SK-N-SH (cell line): ENCODE measurements around the gene APC2. TPM values are rescaled to one million over a fixed set of nuclear protein-coding genes. Genes with fewer than 3 reads are reported as not detected.

ENCODE experiments used
- CTCF ChIA-PET: fragments of 300-600, 350-600 bp; formaldehyde crosslinking; extraction: SDS; loops from one replicate; lab custom pipeline; 2021; lab: Yijun Ruan, JAX
- POLR2A ChIA-PET: fragments of 350-600 bp; sonication (Branson Sonifier 250); formaldehyde crosslinking; extraction: SDS; loops from one replicate; lab custom pipeline; 2020; ENCODE audit warnings: antibody characterized with exemption, inconsistent platforms; lab: Yijun Ruan, JAX
- DNase-seq: peaks from one replicate; pipeline ENCODE4 v3.0.0; 2012
- H2AFZ ChIP-seq: fragments of 200-600 bp; sonication (generic); 2 replicates; pipeline ENCODE4 v1.8.1; 2016; ENCODE audit warnings: antibody characterized with exemption, mild to moderate bottlenecking, low read depth
- H3F3A ChIP-seq: fragments of 200-600 bp; sonication (generic); replicated peaks from 2 replicates; pipeline ENCODE3; 2016; ENCODE audit warnings: antibody characterized with exemption, mild to moderate bottlenecking; ENCODE audit not compliant: insufficient read depth
- H3K27ac ChIP-seq, 2 experiments: fragments of 200-500 bp in 1 of 2; fragments of 200-600 bp in 1 of 2; sonication (Bioruptor generic) in 1 of 2; sonication (generic), shearing (Covaris generic) in 1 of 2; 2 replicates each; pipeline versions ENCODE4 v1.5.1 to v1.6.1; 2014 to 2016; ENCODE audit warnings: low read depth in 2 of 2, inconsistent platforms in 1 of 2, low read length in 1 of 2, mild to moderate bottlenecking in 1 of 2, mixed read lengths in 1 of 2
- H3K27me3 ChIP-seq: fragments of 200-600 bp; sonication (generic), shearing (Covaris generic); 2 replicates; pipeline ENCODE4 v1.6.1; 2016; ENCODE audit warnings: mixed run types; ENCODE audit not compliant: insufficient read depth
- H3K36me3 ChIP-seq, 2 experiments: fragments of 200-500 bp in 1 of 2; fragments of 200-600 bp in 1 of 2; sonication (Bioruptor generic) in 1 of 2; sonication (generic) in 1 of 2; replicated peaks in 1 of 2; 2 replicates each; pipeline versions ENCODE3 to v1.5.1; 2014 to 2016; ENCODE audit warnings: low read length in 1 of 2, mild to moderate bottlenecking in 1 of 2; ENCODE audit not compliant: insufficient read depth in 2 of 2, control insufficient read depth in 1 of 2
- H3K4me1 ChIP-seq, 2 experiments: fragments of 200-500 bp in 1 of 2; fragments of 200-600 bp in 1 of 2; sonication (Bioruptor generic) in 1 of 2; sonication (generic), shearing (Covaris generic) in 1 of 2; 2 replicates each; pipeline versions ENCODE4 v1.5.1 to v1.6.1; 2014 to 2016; ENCODE audit warnings: low read depth in 1 of 2, low read length in 1 of 2, mixed run types in 1 of 2; ENCODE audit not compliant: insufficient read depth in 2 of 2, control insufficient read depth in 1 of 2
- H3K4me2 ChIP-seq: fragments of 200-600 bp; sonication (generic), shearing (Covaris generic); 2 replicates; pipeline ENCODE4 v1.6.1; 2017; ENCODE audit warnings: mixed run types
- H3K4me3 ChIP-seq, 2 experiments: fragments of 200-500 bp in 1 of 2; fragments of 200-600 bp in 1 of 2; sonication (Bioruptor generic) in 1 of 2; sonication (generic), shearing (Covaris generic) in 1 of 2; 2 replicates each; pipeline versions ENCODE4 v1.5.1 to v1.8.1; 2014 to 2016; ENCODE audit warnings: low read depth in 2 of 2, inconsistent platforms in 1 of 2, low read length in 1 of 2, mild to moderate bottlenecking in 1 of 2, mixed read lengths in 1 of 2, moderate library complexity in 1 of 2
- H3K79me2 ChIP-seq: fragments of 200-600 bp; sonication (generic); 2 replicates; pipeline ENCODE4 v1.8.1; 2017; ENCODE audit warnings: mild to moderate bottlenecking; ENCODE audit not compliant: insufficient read depth
- H3K9ac ChIP-seq: fragments of 200-600 bp; sonication (generic); 2 replicates; pipeline ENCODE4 v1.6.1; 2017; ENCODE audit warnings: mixed run types
- H3K9me2 ChIP-seq: fragments of 200-600 bp; sonication (generic); 2 replicates; pipeline ENCODE4 v1.6.1; 2017; ENCODE audit warnings: mixed run types
- H3K9me3 ChIP-seq: fragments of 200-600 bp; sonication (generic); 2 replicates; pipeline ENCODE4 v1.6.1; 2017; ENCODE audit warnings: mixed run types, mild to moderate bottlenecking, moderate library complexity
- H4K20me1 ChIP-seq: fragments of 200-600 bp; sonication (generic); 2 replicates; pipeline ENCODE4 v1.6.1; 2017; ENCODE audit warnings: mild to moderate bottlenecking, mixed run types; ENCODE audit not compliant: insufficient read depth
- FOSL2 ChIP-seq: IDR thresholded peaks from 2 replicates; pipeline ENCODE4 v1.4.0; 2012; ENCODE audit warnings: low read depth, mild to moderate bottlenecking, moderate library complexity, borderline replicate concordance
- FOXJ3 ChIP-seq: sonication (generic); formaldehyde crosslinking; IDR thresholded peaks from 2 replicates; pipeline ENCODE4 v1.5.1; 2020; ENCODE audit warnings: mild to moderate bottlenecking, missing genetic modification reagents
- MAX ChIP-seq: IDR thresholded peaks from 2 replicates; pipeline ENCODE4 v1.4.0; 2012; ENCODE audit warnings: low read depth
- MXI1 ChIP-seq: IDR thresholded peaks from 2 replicates; pipeline ENCODE4 v1.6.1; 2012; ENCODE audit warnings: mild to moderate bottlenecking, low read depth, low read length, improper control_type of control experiment
- PBX3 ChIP-seq: IDR thresholded peaks from 2 replicates; pipeline ENCODE4; 2012
- RAD21 ChIP-seq: IDR thresholded peaks from 2 replicates; pipeline ENCODE4 v1.6.1; 2012; ENCODE audit warnings: mild to moderate bottlenecking, low read length
- RCOR1 ChIP-seq: fragments of 150-350 bp; IDR thresholded peaks from 2 replicates; pipeline ENCODE4 v1.6.1; 2017; ENCODE audit warnings: antibody characterized with exemption, low read length
- RFX5 ChIP-seq: IDR thresholded peaks from 2 replicates; pipeline ENCODE4 v1.6.1; 2012; ENCODE audit warnings: mild to moderate bottlenecking, improper control_type of control experiment, low read length
- SIN3A ChIP-seq: IDR thresholded peaks from 2 replicates; pipeline ENCODE4 v1.6.1; 2012; ENCODE audit warnings: low read depth, mild to moderate bottlenecking, low read length, moderate library complexity, borderline replicate concordance
- TCF12 ChIP-seq: IDR thresholded peaks from 2 replicates; pipeline ENCODE4 v1.4.0; 2012
- TEAD4 ChIP-seq: IDR thresholded peaks from 2 replicates; pipeline ENCODE4 v1.4.0; 2012; ENCODE audit warnings: mild to moderate bottlenecking, borderline replicate concordance; ENCODE audit not compliant: insufficient read depth
- YY1 ChIP-seq: IDR thresholded peaks from 2 replicates; pipeline ENCODE4 v1.4.0; 2012; ENCODE audit warnings: low read depth, mild to moderate bottlenecking
- WGBS: methylation state at CpG from one replicate; pipeline ENCODE4 v1.1.6; 2017; ENCODE audit warnings: low lambda C conversion rate; 5-methylcytosine and 5-hydroxymethylcytosine counted together
- polyA plus RNA-seq, 3 experiments: library from polyadenylated mRNA; depleted of rRNA; stranded (reverse); fragments of >200 nt; gene quantifications; 2 replicates each; pipeline ENCODE4 v1.2.3, GENCODE V29; 2012
- TF ChIP-seq, protein P1 (sequence below): fragments of 200-600 bp; sonication (generic); IDR thresholded peaks from 2 replicates; pipeline ENCODE4 v1.6.1; 2017; ENCODE audit warnings: antibody characterized with exemption, mild to moderate bottlenecking, moderate library complexity
- TF ChIP-seq, protein P2 (sequence below): IDR thresholded peaks from 2 replicates; pipeline ENCODE4 v1.4.0; 2012; ENCODE audit warnings: low read depth, borderline replicate concordance

Gene APC2
- polyA plus RNA-seq, 1 of the 3 experiments (the other 2 are of a cell fraction) = 1.3 TPM

GRCh38 chr19:1410136-1410786 lies 39.7 kb upstream of the APC2 start:
- Histone ChIP-seq H3K4me1 (peaks cover 6 to 29% of the 10 kb centered on the region in 2 experiments; a peak in 2 of 4 replicates), H3K9ac (peak overlapping the region; percentile 95; the same call in 1 of the 2 replicates), H3K9me2 (no peaks in the 10 kb centered on the region), H3K4me3 (peak overlapping the region in 1 of 2 experiments; percentile 86; a peak in 1 of 4 replicates), H4K20me1 (peaks cover 67% of the 10 kb centered on the region), H3K36me3 (peaks cover 0 to 10% of the 10 kb centered on the region in 2 experiments), H3K9me3 (no peaks in the 10 kb centered on the region), H3K4me2 (peak overlapping the region; percentile 99), H3K79me2 (peaks cover 76% of the 10 kb centered on the region), H3K27ac (no peak overlapping the region), H2AFZ (no peak overlapping the region), H3K27me3 (no peaks in the 10 kb centered on the region), H3F3A (peaks cover 9% of the 10 kb centered on the region)
- no peak for DNase-seq
- TF ChIP-seq PBX3 (no peak), YY1 (no peak), TCF12 (no peak), SIN3A (no peak), RFX5 (no peak), FOXJ3 (CRISPR knock-in tag) (no peak), MAX (no peak), RAD21 (no peak), RCOR1 (no peak), TEAD4 (no peak), MXI1 (no peak), FOSL2 (no peak)
- TF ChIP-seq, protein P1, sequence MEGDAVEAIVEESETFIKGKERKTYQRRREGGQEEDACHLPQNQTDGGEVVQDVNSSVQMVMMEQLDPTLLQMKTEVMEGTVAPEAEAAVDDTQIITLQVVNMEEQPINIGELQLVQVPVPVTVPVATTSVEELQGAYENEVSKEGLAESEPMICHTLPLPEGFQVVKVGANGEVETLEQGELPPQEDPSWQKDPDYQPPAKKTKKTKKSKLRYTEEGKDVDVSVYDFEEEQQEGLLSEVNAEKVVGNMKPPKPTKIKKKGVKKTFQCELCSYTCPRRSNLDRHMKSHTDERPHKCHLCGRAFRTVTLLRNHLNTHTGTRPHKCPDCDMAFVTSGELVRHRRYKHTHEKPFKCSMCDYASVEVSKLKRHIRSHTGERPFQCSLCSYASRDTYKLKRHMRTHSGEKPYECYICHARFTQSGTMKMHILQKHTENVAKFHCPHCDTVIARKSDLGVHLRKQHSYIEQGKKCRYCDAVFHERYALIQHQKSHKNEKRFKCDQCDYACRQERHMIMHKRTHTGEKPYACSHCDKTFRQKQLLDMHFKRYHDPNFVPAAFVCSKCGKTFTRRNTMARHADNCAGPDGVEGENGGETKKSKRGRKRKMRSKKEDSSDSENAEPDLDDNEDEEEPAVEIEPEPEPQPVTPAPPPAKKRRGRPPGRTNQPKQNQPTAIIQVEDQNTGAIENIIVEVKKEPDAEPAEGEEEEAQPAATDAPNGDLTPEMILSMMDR = no peak
- TF ChIP-seq, protein P2, sequence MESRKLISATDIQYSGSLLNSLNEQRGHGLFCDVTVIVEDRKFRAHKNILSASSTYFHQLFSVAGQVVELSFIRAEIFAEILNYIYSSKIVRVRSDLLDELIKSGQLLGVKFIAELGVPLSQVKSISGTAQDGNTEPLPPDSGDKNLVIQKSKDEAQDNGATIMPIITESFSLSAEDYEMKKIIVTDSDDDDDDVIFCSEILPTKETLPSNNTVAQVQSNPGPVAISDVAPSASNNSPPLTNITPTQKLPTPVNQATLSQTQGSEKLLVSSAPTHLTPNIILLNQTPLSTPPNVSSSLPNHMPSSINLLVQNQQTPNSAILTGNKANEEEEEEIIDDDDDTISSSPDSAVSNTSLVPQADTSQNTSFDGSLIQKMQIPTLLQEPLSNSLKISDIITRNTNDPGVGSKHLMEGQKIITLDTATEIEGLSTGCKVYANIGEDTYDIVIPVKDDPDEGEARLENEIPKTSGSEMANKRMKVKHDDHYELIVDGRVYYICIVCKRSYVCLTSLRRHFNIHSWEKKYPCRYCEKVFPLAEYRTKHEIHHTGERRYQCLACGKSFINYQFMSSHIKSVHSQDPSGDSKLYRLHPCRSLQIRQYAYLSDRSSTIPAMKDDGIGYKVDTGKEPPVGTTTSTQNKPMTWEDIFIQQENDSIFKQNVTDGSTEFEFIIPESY = no peak
- 85% methylated on average over 12 of the region's 23 CpGs for WGBS
- ChIA-PET POLR2A (no interaction called here), CTCF (interaction anchor here (1.5 to 2.2 kb wide), 2 partner anchors 35 to 130 kb away, joined by 7 to 8 read pairs; no protein-coding TSS in a partner anchor)
